Measurements from ENCODE around the gene RAB44.
"Not testable (repeated sequence)": the region's sequence is repeated elsewhere in the genome, so short reads cannot be mapped to it uniquely, and the experiment has no call there.

RAB44 gene

GRCh38 chr6:36697481-36697903 is at the start of gene RAB44:
RAB44 (plus strand) TSS chr6:36697826; CDS start chr6:36704236, 6,410 bp downstream.
- no peak for DNase-seq (ENCODE audit: insufficient read length, low spot score)
- TF ChIP-seq CTCF (IDR thresholded peaks at IDR 0.05; ENCODE audit: insufficient read depth, missing control alignments) = no peak
- no peak for FAIRE-seq

- FAIRE-seq = no peak
- no peak for TF ChIP-seq CTCF (IDR thresholded peaks at IDR 0.05; ENCODE audit: insufficient read depth, missing control alignments)
- no peak for DNase-seq (ENCODE audit: insufficient read length, low spot score)
Measured at GRCh38 chr6:36649086-36649485, 48.5 kb upstream of the RAB44 start.

GRCh38 chr6:36649701-36650484 is 47.7 kb upstream of the RAB44 start:
- FAIRE-seq = no peak

GRCh38 chr6:36650848-36651478 is 46.7 kb upstream of the RAB44 start:
- DNase-seq (ENCODE audit: insufficient read length, low spot score) = no peak
- no peak for FAIRE-seq

More at GRCh38 chr6:36649701-36650484, 47.7 kb upstream of the RAB44 start:
- TF ChIP-seq CTCF (IDR thresholded peaks at IDR 0.05; ENCODE audit: insufficient read depth, missing control alignments) = no peak
- DNase-seq (ENCODE audit: insufficient read length, low spot score) = no peak

GRCh38 chr6:36651659-36652379 is 45.8 kb upstream of the RAB44 start:
- no peak for DNase-seq (ENCODE audit: insufficient read length, low spot score)
- TF ChIP-seq CTCF (IDR thresholded peaks at IDR 0.05; ENCODE audit: insufficient read depth, missing control alignments) = no peak
- FAIRE-seq = no peak

More at GRCh38 chr6:36650848-36651478, 46.7 kb upstream of the RAB44 start:
- TF ChIP-seq CTCF (IDR thresholded peaks at IDR 0.05; ENCODE audit: insufficient read depth, missing control alignments) = no peak

GRCh38 chr6:36654469-36654868 is 43.2 kb upstream of the RAB44 start:
- DNase-seq (ENCODE audit: insufficient read length, low spot score); FAIRE-seq: not testable (repeated sequence)

- no peak for TF ChIP-seq CTCF (IDR thresholded peaks at IDR 0.05; ENCODE audit: insufficient read depth, missing control alignments)
- FAIRE-seq = no peak
Measured at GRCh38 chr6:36655085-36655724, 42.4 kb upstream of the RAB44 start.

More at GRCh38 chr6:36655085-36655724, 42.4 kb upstream of the RAB44 start:
- DNase-seq (ENCODE audit: insufficient read length, low spot score) = no peak
